DOHH2 (cell line): ENCODE measurements around the gene EPS8L3.

Source experiments
- H3F3A ChIP-seq: fragments of 200-600 bp; sonication (generic), shearing (Covaris generic); 2 replicates; pipeline ENCODE4 v1.6.0; 2016; ENCODE audit warnings: antibody characterized with exemption, mild to moderate bottlenecking; ENCODE audit not compliant: control insufficient read depth, insufficient read depth
- H3K27ac ChIP-seq: fragments of 200-600 bp; sonication (generic); 2 replicates; pipeline ENCODE4 v1.5.1; 2014; ENCODE audit warnings: low read depth, mild to moderate bottlenecking, low read length, moderate library complexity
- H3K27me3 ChIP-seq: fragments of 200-600 bp; sonication (generic); 2 replicates; pipeline ENCODE4 v1.6.1; 2014; ENCODE audit warnings: mild to moderate bottlenecking, low read length, mixed read lengths; ENCODE audit not compliant: control insufficient read depth
- H3K36me3 ChIP-seq: fragments of 200-600 bp; sonication (generic); 2 replicates; pipeline ENCODE4 v1.6.1; 2014; ENCODE audit warnings: mild to moderate bottlenecking, low read length, moderate library complexity, mixed read lengths; ENCODE audit not compliant: control insufficient read depth
- H3K4me1 ChIP-seq: fragments of 200-600 bp; sonication (generic); 2 replicates; pipeline ENCODE4 v1.6.1; 2014; ENCODE audit warnings: mild to moderate bottlenecking, low read length, mixed read lengths; ENCODE audit not compliant: control insufficient read depth
- H3K4me2 ChIP-seq: fragments of 200-600 bp; sonication (generic); 2 replicates; pipeline ENCODE4 v1.6.0; 2014; ENCODE audit warnings: mild to moderate bottlenecking, low read length, moderate library complexity
- H3K4me3 ChIP-seq: fragments of 200-600 bp; sonication (generic); 2 replicates; pipeline ENCODE4 v1.5.1; 2014; ENCODE audit warnings: mild to moderate bottlenecking, low read length, mixed read lengths
- H3K79me2 ChIP-seq: fragments of 200-600 bp; sonication (generic); 2 replicates; pipeline ENCODE4 v1.6.1; 2014; ENCODE audit warnings: mild to moderate bottlenecking, low read length, mixed read lengths; ENCODE audit not compliant: control insufficient read depth
- H3K9me2 ChIP-seq: fragments of 200-600 bp; sonication (generic); replicated peaks from 2 replicates; pipeline ENCODE4 v1.6.1; 2014; ENCODE audit warnings: mild to moderate bottlenecking, low read length, mixed read lengths; ENCODE audit not compliant: control insufficient read depth
- H3K9me3 ChIP-seq: fragments of 200-600 bp; sonication (generic); 2 replicates; pipeline ENCODE4 v1.6.1; 2014; ENCODE audit warnings: antibody characterized with exemption, low read length, mixed read lengths; ENCODE audit not compliant: control insufficient read depth, insufficient read depth
- H4K20me1 ChIP-seq: fragments of 200-600 bp; sonication (generic); 2 replicates; pipeline ENCODE4 v1.6.0; 2014; ENCODE audit warnings: low read depth, mild to moderate bottlenecking, antibody characterized with exemption, low read length, moderate library complexity; ENCODE audit not compliant: control insufficient read depth, insufficient read depth
- CTCF ChIP-seq: fragments of 200-600 bp; sonication (generic); IDR thresholded peaks from one replicate; pipeline ENCODE4 v1.5.1; 2014; ENCODE audit warnings: antibody characterized with exemption, mild to moderate bottlenecking, low read depth, low read length; ENCODE audit not compliant: poor library complexity, severe bottlenecking
- EZH2phosphoT487 ChIP-seq: fragments of 200-600 bp; sonication (generic); IDR thresholded peaks from 2 replicates; pipeline ENCODE4 v1.6.1; 2017; ENCODE audit warnings: borderline replicate concordance, mild to moderate bottlenecking, antibody characterized with exemption, low read length, moderate library complexity, mixed read lengths

Gene EPS8L3

GRCh38 chr1:109732390-109732881 is 31.3 kb downstream of the EPS8L3 start:
- Histone ChIP-seq H3K27me3 (peaks cover 16% of the 10 kb centered on the region), H3K36me3 (no peaks in the 10 kb centered on the region), H3K9me3 (no peaks in the 10 kb centered on the region), H3K79me2 (no peaks in the 10 kb centered on the region), H3F3A (no peaks in the 10 kb centered on the region), H3K4me3 (no peak overlapping the region), H3K9me2 (no peaks in the 10 kb centered on the region), H3K4me1 (no peaks in the 10 kb centered on the region), H3K27ac (no peak overlapping the region), H4K20me1 (no peaks in the 10 kb centered on the region), H3K4me2 (no peak overlapping the region)
- TF ChIP-seq EZH2phosphoT487 (no peak), CTCF (no peak)

GRCh38 chr1:109730666-109731065 is 33.1 kb downstream of the EPS8L3 start:
- Histone ChIP-seq H3K27me3 (peaks cover 15% of the 10 kb centered on the region), H3K27ac (no peak overlapping the region), H3K79me2 (no peaks in the 10 kb centered on the region), H3F3A (no peaks in the 10 kb centered on the region), H3K9me3 (no peaks in the 10 kb centered on the region), H3K4me3 (no peak overlapping the region), H3K4me1 (no peaks in the 10 kb centered on the region), H3K4me2 (no peak overlapping the region), H3K9me2 (no peaks in the 10 kb centered on the region), H4K20me1 (no peaks in the 10 kb centered on the region), H3K36me3 (no peaks in the 10 kb centered on the region)
- TF ChIP-seq EZH2phosphoT487 (no peak), CTCF (no peak)

- Histone ChIP-seq H3K4me1 (no peaks in the 10 kb centered on the region), H3K27me3 (peaks cover 15% of the 10 kb centered on the region), H3K4me3 (no peak overlapping the region), H3K79me2 (no peaks in the 10 kb centered on the region), H3K4me2 (no peak overlapping the region), H3K27ac (no peak overlapping the region), H4K20me1 (no peaks in the 10 kb centered on the region), H3K9me2 (no peaks in the 10 kb centered on the region), H3K9me3 (no peaks in the 10 kb centered on the region), H3F3A (no peaks in the 10 kb centered on the region), H3K36me3 (no peaks in the 10 kb centered on the region)
- TF ChIP-seq CTCF (no peak), EZH2phosphoT487 (no peak)
Measured at GRCh38 chr1:109728870-109729269, 34.9 kb downstream of the EPS8L3 start.

- H3K4me2 ChIP-seq = no peak overlapping the region
- no peaks in the 10 kb centered on the region for H3K36me3 ChIP-seq
- no peaks in the 10 kb centered on the region for H4K20me1 ChIP-seq
- H3K9me3 ChIP-seq = no peaks in the 10 kb centered on the region
- H3F3A ChIP-seq = no peaks in the 10 kb centered on the region
- peaks cover 15% of the 10 kb centered on the region for H3K27me3 ChIP-seq
- H3K27ac ChIP-seq = no peak overlapping the region
- H3K4me1 ChIP-seq = no peaks in the 10 kb centered on the region
- no peaks in the 10 kb centered on the region for H3K79me2 ChIP-seq
- TF ChIP-seq EZH2phosphoT487 = no peak
- TF ChIP-seq CTCF = no peak
- H3K9me2 ChIP-seq = no peaks in the 10 kb centered on the region
- no peak overlapping the region for H3K4me3 ChIP-seq
Measured at GRCh38 chr1:109726728-109727373, 36.9 kb downstream of the EPS8L3 start.
